GM11168 (cell line): ENCODE data around the gene SLC30A9.

ENCODE experiments used
- in situ Hi-C: fragments of 300-500 bp; cut with MboI; formaldehyde crosslinking; loops from one replicate; pipeline ENCODE4 v1.12.0; 2022; ENCODE audit warnings: low sequenced_read_pairs; ENCODE audit not compliant: unreplicated experiment

The SLC30A9 gene

GRCh38 chr4:41998019-41998418, 7.7 kb downstream of the SLC30A9 start:
- in situ Hi-C loops: no loop called here

- in situ Hi-C loops: no loop called here
Observed at GRCh38 chr4:41999321-41999720, 9.0 kb downstream of the SLC30A9 start.

DNA sequence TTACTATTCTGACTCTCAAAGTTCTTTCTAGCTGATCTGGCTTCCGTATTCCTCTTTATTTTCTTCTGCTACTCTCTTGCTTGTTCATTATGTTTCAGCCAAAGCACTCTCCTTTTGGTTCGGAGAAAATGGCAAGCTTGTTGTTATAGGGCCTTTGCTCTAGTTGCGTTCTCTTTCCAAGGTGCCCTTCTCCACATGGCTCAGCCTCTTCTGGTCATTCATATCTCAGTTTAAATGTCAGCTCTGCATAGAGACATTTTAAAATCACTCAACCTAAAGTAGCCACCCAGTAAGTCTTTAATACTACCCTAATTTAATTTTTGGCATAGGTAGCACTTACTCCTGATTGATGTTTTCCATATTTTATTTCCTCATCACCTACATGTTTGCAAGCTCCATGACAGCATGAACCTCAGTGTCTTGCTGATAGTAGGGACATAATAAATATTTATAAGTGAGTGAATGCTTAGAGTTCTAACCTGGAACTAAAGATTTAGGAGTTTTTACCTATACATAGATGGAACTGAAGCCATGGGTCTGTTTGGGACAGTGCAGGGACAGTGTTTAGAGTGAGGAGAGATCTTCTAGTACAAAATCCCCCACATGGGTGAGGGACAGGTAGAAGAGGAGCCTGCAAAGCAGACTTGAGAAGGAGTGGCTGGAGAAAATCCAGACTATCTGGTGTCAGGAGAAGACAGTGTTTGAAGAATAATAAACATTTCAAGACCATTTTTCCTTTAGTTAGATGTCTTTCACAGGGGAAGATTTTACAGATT, 17.9 kb downstream of the SLC30A9 start:
- in situ Hi-C loops: no loop called here

DNA sequence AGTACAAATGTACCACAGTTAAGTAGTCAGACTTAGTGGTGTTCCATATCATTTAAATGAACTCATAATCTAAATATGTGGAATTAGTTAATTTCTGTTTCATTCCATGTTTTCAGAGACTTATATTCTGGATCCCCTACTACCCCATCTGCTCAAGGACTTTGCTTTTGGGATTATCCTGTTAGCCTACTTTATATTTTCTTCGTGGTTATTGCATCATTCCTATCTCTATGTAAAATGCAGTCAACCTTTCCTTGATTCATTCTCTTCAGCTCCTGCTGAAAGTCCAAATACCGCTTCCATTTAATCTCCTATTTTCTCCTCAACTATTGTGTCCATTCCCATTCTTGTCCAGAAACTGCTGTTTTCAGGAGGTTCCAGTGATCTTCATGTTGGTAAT, 25.1 kb downstream of the SLC30A9 start:
- in situ Hi-C loops: no loop called here

DNA sequence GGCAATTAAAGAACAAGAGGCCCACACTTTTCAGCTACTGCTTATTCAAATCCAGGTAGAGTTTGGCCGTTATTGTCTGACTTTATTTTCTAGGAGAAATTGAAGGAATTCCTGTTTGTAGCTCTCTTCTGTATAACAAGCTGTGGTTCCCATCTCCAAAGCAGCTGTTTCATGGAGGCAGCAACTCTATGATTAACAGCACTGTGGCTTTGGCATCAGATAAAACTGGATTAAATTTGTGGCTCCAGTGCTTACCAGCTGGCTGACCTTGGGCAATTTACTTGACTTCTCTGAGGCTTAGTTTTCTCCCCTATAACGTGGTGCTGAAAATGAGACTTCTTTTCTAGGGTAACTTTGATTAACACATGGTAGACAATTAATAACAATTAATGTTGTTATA, 28.1 kb downstream of the SLC30A9 start:
- in situ Hi-C loops: no loop called here

GRCh38 chr4:42048394-42048793, 58.1 kb downstream of the SLC30A9 start:
- in situ Hi-C loops: no loop called here

DNA sequence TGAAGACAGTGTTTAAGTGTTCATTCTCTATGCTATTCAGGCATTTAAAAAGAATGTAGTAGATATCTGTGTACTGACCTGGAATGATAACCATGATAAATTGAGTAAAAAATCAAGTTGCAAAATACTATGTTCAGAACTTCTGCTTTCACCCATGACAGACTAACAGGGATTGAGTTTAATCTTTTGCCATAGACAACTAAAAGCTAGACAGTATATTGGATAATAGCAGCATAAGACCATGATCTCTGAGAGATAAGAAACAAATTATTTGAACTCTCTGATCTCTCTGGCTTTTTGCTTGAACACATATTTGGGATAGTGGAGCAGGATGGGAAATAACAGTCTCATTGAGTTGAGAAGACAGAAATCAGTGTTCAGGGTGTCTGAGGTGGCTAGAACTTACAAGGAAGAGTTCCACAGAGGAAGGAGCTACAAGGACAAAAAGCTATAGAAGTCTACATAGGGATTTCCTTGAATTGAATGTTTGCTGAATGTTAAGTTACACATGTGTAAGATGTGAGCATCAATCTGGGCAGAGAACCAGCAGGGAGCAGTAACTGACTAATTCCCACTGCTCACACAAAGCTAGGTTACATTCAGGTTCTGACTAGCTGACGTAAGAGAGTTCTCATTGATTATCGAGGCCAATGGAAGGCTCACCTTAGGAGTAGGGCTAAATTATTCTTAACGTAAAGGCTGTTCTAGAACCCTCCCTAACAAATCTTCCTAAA, 60.4 kb downstream of the SLC30A9 start:
- in situ Hi-C loops: no loop called here

- in situ Hi-C loops: no loop called here
Observed at GRCh38 chr4:42066402-42066801, 76.1 kb downstream of the SLC30A9 start.

DNA sequence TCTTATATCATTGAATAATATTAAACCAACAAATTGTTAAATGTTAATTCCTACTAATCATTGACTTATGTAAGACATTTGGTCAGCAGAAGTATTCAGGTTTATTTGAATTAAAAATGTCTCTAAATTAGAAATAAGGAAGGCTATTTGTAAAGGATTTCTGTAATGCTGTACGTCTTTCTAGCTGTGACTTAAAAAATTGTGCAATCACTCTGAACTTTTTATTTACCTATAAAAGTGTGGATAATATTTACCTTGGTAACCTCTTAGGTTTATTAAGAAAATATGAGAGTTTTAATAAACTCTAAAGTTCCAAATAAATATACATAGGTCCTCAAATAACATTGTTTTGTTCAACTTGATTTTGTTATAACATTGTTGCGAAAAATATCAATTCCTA, 76.9 kb downstream of the SLC30A9 start:
- in situ Hi-C loops: no loop called here

DNA sequence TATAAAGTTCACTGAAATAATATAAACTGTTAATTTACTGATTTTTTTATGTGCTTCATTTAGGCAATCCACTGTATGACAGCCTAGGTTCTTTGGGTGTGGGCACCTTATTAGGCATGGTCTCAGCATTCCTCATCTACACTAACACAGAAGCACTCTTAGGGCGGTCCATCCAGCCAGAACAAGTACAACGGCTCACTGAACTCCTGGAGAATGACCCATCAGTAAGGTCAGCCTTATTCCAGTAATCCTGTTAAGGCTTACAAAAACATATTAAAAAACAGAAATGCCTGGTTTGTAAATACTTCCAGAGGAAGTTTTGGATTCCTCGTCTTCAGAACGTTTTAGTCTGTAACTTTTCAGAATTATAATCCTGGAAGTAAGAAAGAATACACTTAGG, 80.1 kb downstream of the SLC30A9 start:
- in situ Hi-C loops: no loop called here

DNA sequence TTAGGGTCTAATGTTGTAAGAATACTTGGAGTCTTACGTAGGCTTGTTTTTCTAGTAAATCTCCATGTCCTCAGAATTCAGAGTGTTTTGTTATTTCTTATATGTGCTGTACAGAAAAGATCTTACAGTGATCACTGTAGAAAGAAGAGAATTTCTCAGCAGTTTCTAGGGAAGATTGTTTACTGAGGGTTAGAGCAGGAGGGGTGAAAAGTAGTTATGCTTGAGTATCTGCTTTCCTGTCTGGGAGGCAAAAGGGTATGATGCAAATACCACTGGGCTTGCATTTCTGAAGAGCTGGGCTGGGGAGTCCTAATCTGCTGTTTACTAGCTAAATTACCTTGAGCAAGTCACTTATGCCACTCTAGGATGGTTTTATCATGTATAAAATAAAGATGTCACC, 84.0 kb downstream of the SLC30A9 start:
- in situ Hi-C loops: no loop called here

DNA sequence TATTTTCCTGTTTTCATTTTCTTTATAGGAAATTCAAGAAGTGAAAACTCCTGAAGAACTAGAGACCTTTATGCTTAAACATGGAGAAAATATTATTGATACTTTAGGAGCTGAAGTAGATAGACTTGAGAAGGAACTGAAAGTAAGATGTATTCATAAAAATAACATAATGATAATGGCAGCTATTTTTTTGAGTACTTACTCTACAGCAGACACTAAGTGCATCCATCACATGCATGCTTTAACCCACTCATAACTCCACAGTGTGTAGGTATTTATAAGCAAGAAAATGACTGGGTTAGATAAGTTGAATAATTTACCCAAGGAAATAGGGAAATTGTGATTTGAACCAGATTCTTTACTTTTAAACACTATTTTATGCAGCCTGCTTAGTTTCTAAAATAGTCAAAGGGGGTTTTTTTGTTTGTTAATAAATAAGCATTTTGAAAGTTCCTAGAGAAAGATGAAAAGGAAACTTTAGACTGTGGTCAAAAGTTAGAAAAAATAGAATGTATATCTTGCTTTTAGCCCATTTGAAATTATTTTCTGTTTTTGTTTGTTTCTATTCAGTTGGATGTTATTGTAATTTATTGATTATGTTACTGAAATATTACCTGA, 88.0 kb downstream of the SLC30A9 start:
- in situ Hi-C loops: no loop called here

GRCh38 chr4:42080306-42080705, 90.0 kb downstream of the SLC30A9 start:
- in situ Hi-C loops: no loop called here

- in situ Hi-C loops: no loop called here
Observed at GRCh38 chr4:42083816-42084215, 93.5 kb downstream of the SLC30A9 start.

DNA sequence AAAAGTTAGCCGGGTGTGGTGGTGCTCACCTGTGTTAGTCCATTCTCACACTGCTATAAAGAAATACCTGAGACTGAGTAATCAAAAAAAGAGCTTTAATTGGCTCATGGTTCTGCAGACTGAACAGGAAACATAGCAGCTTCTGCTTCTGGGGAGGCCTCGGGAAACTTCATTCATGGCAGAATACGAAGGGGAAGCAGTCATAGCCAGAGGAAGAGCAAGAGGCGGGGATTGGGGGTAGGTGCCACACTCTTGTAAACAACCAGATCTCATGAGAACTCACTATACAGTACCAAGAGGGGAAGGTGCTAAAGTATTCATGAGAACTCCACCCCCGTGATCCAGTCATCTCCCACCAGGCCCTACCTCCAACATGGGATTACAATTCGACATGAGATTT, 98.1 kb downstream of the SLC30A9 start:
- in situ Hi-C loops: no loop called here

DNA sequence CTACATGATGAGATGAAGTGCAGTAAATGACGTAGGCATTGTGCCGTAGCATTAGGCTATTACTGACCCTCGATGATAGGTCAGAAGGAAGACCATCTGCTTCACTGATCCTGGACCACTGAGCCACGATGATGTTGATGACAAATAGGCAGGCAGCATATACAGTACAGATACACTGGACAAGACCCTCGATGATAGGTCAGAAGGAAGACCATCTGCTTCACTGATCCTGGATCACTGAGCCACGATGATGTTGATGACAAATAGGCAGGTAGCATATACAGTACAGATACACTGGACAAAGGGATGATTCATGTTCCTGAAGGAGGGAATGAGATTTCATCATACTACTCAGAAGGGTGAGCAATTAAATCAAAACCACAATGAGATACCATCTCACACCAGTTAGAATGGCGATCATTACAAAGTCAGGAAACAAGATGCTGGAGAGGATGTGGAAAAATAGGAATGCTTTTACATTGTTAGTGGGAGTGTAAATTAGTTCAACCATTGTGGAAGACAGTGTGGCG, 111.2 kb downstream of the SLC30A9 start:
- in situ Hi-C loops: no loop called here

- in situ Hi-C loops: no loop called here
Observed at GRCh38 chr4:42104521-42104920, 114.2 kb downstream of the SLC30A9 start.

DNA sequence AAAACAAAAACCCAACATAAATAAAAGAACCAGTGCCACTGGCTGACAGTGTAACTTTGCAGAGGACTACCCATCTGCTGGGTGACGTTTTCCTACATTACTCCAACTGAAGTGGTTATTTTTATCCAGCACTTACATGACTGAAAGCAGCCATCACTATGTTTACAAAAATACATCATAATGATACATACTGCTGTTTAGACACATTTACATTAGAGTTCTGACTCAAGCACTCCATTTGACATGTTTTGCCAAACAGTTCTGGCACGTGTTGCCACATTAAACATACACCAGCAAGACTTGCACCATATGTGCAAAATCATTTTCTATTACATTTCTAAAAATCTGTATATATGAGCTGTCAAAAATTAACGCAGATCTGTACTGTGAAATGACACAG, 122.5 kb downstream of the SLC30A9 start:
- in situ Hi-C loops: no loop called here

DNA sequence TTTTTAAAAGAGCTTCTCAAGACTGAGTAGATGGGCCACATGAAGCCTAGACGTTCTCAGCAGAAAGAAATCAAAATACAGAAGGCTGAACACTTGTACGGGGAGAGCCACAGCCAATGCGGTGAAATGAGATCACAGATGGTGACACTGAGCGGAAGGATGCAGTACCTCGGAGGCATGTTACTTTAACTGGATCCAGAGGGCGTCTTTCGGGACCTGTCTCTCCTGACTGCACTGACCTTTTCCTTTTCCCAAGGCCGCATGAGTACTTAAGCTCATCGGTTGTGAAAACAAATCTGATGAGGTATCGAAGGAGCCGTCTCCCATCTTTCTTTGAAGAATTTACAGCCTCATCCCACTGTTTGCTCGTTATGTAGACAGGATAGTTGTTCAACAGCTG, 129.6 kb downstream of the SLC30A9 start:
- in situ Hi-C loops: no loop called here

GRCh38 chr4:42122237-42122636, 131.9 kb downstream of the SLC30A9 start:
- in situ Hi-C loops: no loop called here

GRCh38 chr4:42123071-42123644, 132.8 kb downstream of the SLC30A9 start:
- in situ Hi-C loops: no loop called here
